Stimulated activated memory B cell treated with anti-CD40 and anti-IgM and Interleukin-4, amounts not matched to agents 10 μg/mL and 1 μg/mL and 100 μg/mL, for 72 hours (primary cell): ENCODE measurements around the gene PPP4R3A.
A peak's percentile ranks its signal among the peaks of the same experiment; 100 is the strongest.
"Not testable (repeated sequence)": the region's sequence is repeated elsewhere in the genome, so short reads cannot be mapped to it uniquely, and the experiment has no call there.

Experiments
- ATAC-seq: fragments of 150-1000 bp; cut with Tn5 transposase; 2 replicates; pipeline ENCODE4 v1.10.0; 2021
- H3K27ac Mint-ChIP-seq: one replicate; pipeline ENCODE4 v1.8.0; 2022; ENCODE audit warnings: mild to moderate bottlenecking, mixed read lengths
- H3K27me3 Mint-ChIP-seq: one replicate; pipeline ENCODE4 v1.8.0; 2022; ENCODE audit warnings: mixed read lengths
- H3K36me3 Mint-ChIP-seq: one replicate; pipeline ENCODE4 v1.8.0; 2022; ENCODE audit warnings: mixed read lengths
- H3K4me1 Mint-ChIP-seq: one replicate; pipeline ENCODE4 v1.8.0; 2022; ENCODE audit warnings: mixed read lengths
- H3K4me3 Mint-ChIP-seq: one replicate; pipeline ENCODE4 v1.8.0; 2022; ENCODE audit warnings: mild to moderate bottlenecking, moderate library complexity, mixed read lengths
- H3K9me3 Mint-ChIP-seq: one replicate; pipeline ENCODE4 v1.8.0; 2022; ENCODE audit warnings: mixed read lengths

The PPP4R3A gene

GRCh38 chr14:91482263-91483013, 27.7 kb downstream of the PPP4R3A start:
- no peak for ATAC-seq
- H3K9me3 Mint-ChIP-seq = no peaks in the 10 kb centered on the region
- H3K4me1 Mint-ChIP-seq = peaks cover 61% of the 10 kb centered on the region
- H3K36me3 Mint-ChIP-seq = peaks cover 70% of the 10 kb centered on the region
- H3K27ac Mint-ChIP-seq = no peak overlapping the region
- H3K4me3 Mint-ChIP-seq = no peak overlapping the region
- no peaks in the 10 kb centered on the region for H3K27me3 Mint-ChIP-seq

GRCh38 chr14:91477388-91477787, 32.7 kb downstream of the PPP4R3A start:
- Mint-ChIP-seq H3K36me3 (peaks cover 66% of the 10 kb centered on the region), H3K27me3 (no peaks in the 10 kb centered on the region), H3K9me3 (no peaks in the 10 kb centered on the region), H3K4me3 (no peak overlapping the region), H3K27ac (peak overlapping the region; percentile 43), H3K4me1 (peaks cover 31% of the 10 kb centered on the region)
- ATAC-seq = no peak

GRCh38 chr14:91473046-91473445, 37.1 kb downstream of the PPP4R3A start:
- Mint-ChIP-seq H3K9me3 (no peaks in the 10 kb centered on the region), H3K4me3 (no peak overlapping the region), H3K4me1 (peaks cover 9% of the 10 kb centered on the region), H3K27ac (peak overlapping the region; percentile 44), H3K36me3 (peaks cover 66% of the 10 kb centered on the region), H3K27me3 (no peaks in the 10 kb centered on the region)
- no peak for ATAC-seq

GRCh38 chr14:91470216-91470615, 39.9 kb downstream of the PPP4R3A start:
- Mint-ChIP-seq H3K27ac (peak overlapping the region; percentile 30), H3K4me1 (no peaks in the 10 kb centered on the region), H3K9me3 (no peaks in the 10 kb centered on the region), H3K36me3 (peaks cover 74% of the 10 kb centered on the region), H3K4me3 (no peak overlapping the region), H3K27me3 (no peaks in the 10 kb centered on the region)
- ATAC-seq = no peak

- no peak overlapping the region for H3K27ac Mint-ChIP-seq
- H3K9me3 Mint-ChIP-seq = no peaks in the 10 kb centered on the region
- H3K36me3 Mint-ChIP-seq = peaks cover 70% of the 10 kb centered on the region
- no peaks in the 10 kb centered on the region for H3K27me3 Mint-ChIP-seq
- ATAC-seq = no peak
- H3K4me1 Mint-ChIP-seq = peaks cover 11% of the 10 kb centered on the region
- H3K4me3 Mint-ChIP-seq = no peak overlapping the region
Observed at GRCh38 chr14:91466192-91466591, 43.9 kb downstream of the PPP4R3A start.

GRCh38 chr14:91464615-91465205, 45.4 kb downstream of the PPP4R3A start:
- no peaks in the 10 kb centered on the region for H3K9me3 Mint-ChIP-seq
- no peaks in the 10 kb centered on the region for H3K27me3 Mint-ChIP-seq
- peaks cover 70% of the 10 kb centered on the region for H3K36me3 Mint-ChIP-seq
- peaks cover 15% of the 10 kb centered on the region for H3K4me1 Mint-ChIP-seq
- H3K27ac Mint-ChIP-seq = no peak overlapping the region
- no peak for ATAC-seq
- no peak overlapping the region for H3K4me3 Mint-ChIP-seq

- H3K4me3 Mint-ChIP-seq = no peak overlapping the region
- ATAC-seq = no peak
- H3K27me3 Mint-ChIP-seq = no peaks in the 10 kb centered on the region
- H3K4me1 Mint-ChIP-seq = peaks cover 15% of the 10 kb centered on the region
- H3K9me3 Mint-ChIP-seq = no peaks in the 10 kb centered on the region
- H3K27ac Mint-ChIP-seq = no peak overlapping the region
- peaks cover 59% of the 10 kb centered on the region for H3K36me3 Mint-ChIP-seq
Observed at GRCh38 chr14:91458612-91459011, 51.5 kb downstream of the PPP4R3A start.

- Mint-ChIP-seq H3K27me3 (no peaks in the 10 kb centered on the region), H3K4me1 (peaks cover 5% of the 10 kb centered on the region), H3K27ac (no peak overlapping the region), H3K9me3 (no peaks in the 10 kb centered on the region), H3K4me3 (no peak overlapping the region), H3K36me3 (peaks cover 43% of the 10 kb centered on the region)
- no peak for ATAC-seq
Observed at GRCh38 chr14:91456283-91456682, 53.8 kb downstream of the PPP4R3A start.

- H3K36me3 Mint-ChIP-seq = peaks cover 29% of the 10 kb centered on the region
Observed at GRCh38 chr14:91454580-91454979, 55.5 kb downstream of the PPP4R3A start.

GRCh38 chr14:91454155-91454554, 56.0 kb downstream of the PPP4R3A start:
- peaks cover 29% of the 10 kb centered on the region for H3K36me3 Mint-ChIP-seq
- no peaks in the 10 kb centered on the region for H3K27me3 Mint-ChIP-seq
- H3K9me3 Mint-ChIP-seq = no peaks in the 10 kb centered on the region
- H3K27ac Mint-ChIP-seq = no peak overlapping the region
- no peaks in the 10 kb centered on the region for H3K4me1 Mint-ChIP-seq
- no peak for ATAC-seq
- no peak overlapping the region for H3K4me3 Mint-ChIP-seq

More at GRCh38 chr14:91454580-91454979, 55.5 kb downstream of the PPP4R3A start:
- Mint-ChIP-seq H3K9me3 (no peaks in the 10 kb centered on the region), H3K27me3 (no peaks in the 10 kb centered on the region), H3K27ac (no peak overlapping the region), H3K4me1 (no peaks in the 10 kb centered on the region), H3K4me3 (no peak overlapping the region)
- ATAC-seq = no peak

- ATAC-seq = no peak
- Mint-ChIP-seq H3K27ac (no peak overlapping the region), H3K36me3 (peaks cover 29% of the 10 kb centered on the region), H3K4me3 (no peak overlapping the region), H3K4me1 (no peaks in the 10 kb centered on the region), H3K27me3 (no peaks in the 10 kb centered on the region), H3K9me3 (no peaks in the 10 kb centered on the region)
Observed at GRCh38 chr14:91453744-91454143, 56.4 kb downstream of the PPP4R3A start.

GRCh38 chr14:91444335-91445020, 65.6 kb downstream of the PPP4R3A start:
- peaks cover 16% of the 10 kb centered on the region for H3K4me1 Mint-ChIP-seq
- no peak for ATAC-seq
- no peak overlapping the region for H3K4me3 Mint-ChIP-seq
- H3K27ac Mint-ChIP-seq = no peak overlapping the region
- H3K9me3 Mint-ChIP-seq = no peaks in the 10 kb centered on the region
- peaks cover 39% of the 10 kb centered on the region for H3K27me3 Mint-ChIP-seq
- H3K36me3 Mint-ChIP-seq = no peaks in the 10 kb centered on the region

GRCh38 chr14:91439345-91439744, 70.8 kb downstream of the PPP4R3A start:
- ATAC-seq = no peak
- no peak overlapping the region for H3K4me3 Mint-ChIP-seq
- no peaks in the 10 kb centered on the region for H3K9me3 Mint-ChIP-seq
- H3K36me3 Mint-ChIP-seq = peaks cover 11% of the 10 kb centered on the region
- H3K27me3 Mint-ChIP-seq = peaks cover 29% of the 10 kb centered on the region
- peaks cover 8% of the 10 kb centered on the region for H3K4me1 Mint-ChIP-seq
- H3K27ac Mint-ChIP-seq = no peak overlapping the region

- Mint-ChIP-seq H3K4me1 (peaks cover 3% of the 10 kb centered on the region), H3K9me3 (no peaks in the 10 kb centered on the region), H3K36me3 (peaks cover 11% of the 10 kb centered on the region)
Observed at GRCh38 chr14:91438845-91439244, 71.3 kb downstream of the PPP4R3A start.

GRCh38 chr14:91436266-91436665, 73.8 kb downstream of the PPP4R3A start:
- not testable (repeated sequence) for H3K9me3 Mint-ChIP-seq, H3K4me1 Mint-ChIP-seq, H3K27me3 Mint-ChIP-seq, H3K27ac Mint-ChIP-seq, ATAC-seq, H3K4me3 Mint-ChIP-seq
- H3K36me3 Mint-ChIP-seq = peaks cover 11% of the 10 kb centered on the region

More at GRCh38 chr14:91438845-91439244, 71.3 kb downstream of the PPP4R3A start:
- Mint-ChIP-seq H3K27ac (no peak overlapping the region), H3K27me3 (peaks cover 24% of the 10 kb centered on the region), H3K4me3 (no peak overlapping the region)
- ATAC-seq = no peak
